Aorta (tissue), 5 donors: Measurements from ENCODE around the gene BTBD16. TPM values are rescaled to one million over a fixed set of nuclear protein-coding genes. Genes with fewer than 3 reads are reported as not detected.

Experiments used
- ATAC-seq: fragments of 200-7000 bp; cut with Tn5 transposase; one replicate; pipeline ENCODE4 v1.9.1; 2022; ENCODE audit warnings: moderate library complexity; ENCODE audit not compliant: low FRiP score
- DNase-seq, 2 donors: peaks; one replicate each; pipeline ENCODE4 v3.0.0-alpha.2; 2020
- H3K27ac ChIP-seq, 2 donors: one replicate each; pipeline ENCODE4 v1.5.1; 2013; ENCODE audit warnings: low read length in 2 of 2, mild to moderate bottlenecking in 2 of 2, moderate library complexity in 2 of 2, control low read depth in 1 of 2, inconsistent platforms in 1 of 2, low read depth in 1 of 2
- H3K27me3 ChIP-seq, 2 donors: one replicate each; pipeline ENCODE4 v1.6.1; 2013; ENCODE audit warnings: control low read depth in 1 of 2, low read length in 1 of 2, mild to moderate bottlenecking in 1 of 2, moderate library complexity in 1 of 2; ENCODE audit not compliant: insufficient read depth in 2 of 2, control insufficient read depth in 1 of 2
- H3K36me3 ChIP-seq, 2 donors: one replicate each; pipeline ENCODE4 v1.6.1; 2013; ENCODE audit warnings: control low read depth in 1 of 2, low read length in 1 of 2, mild to moderate bottlenecking in 1 of 2; ENCODE audit not compliant: insufficient read depth in 2 of 2, control insufficient read depth in 1 of 2
- H3K4me1 ChIP-seq, 2 donors: one replicate each; pipeline ENCODE4 v1.6.1; 2013; ENCODE audit warnings: low read length in 2 of 2, control low read depth in 1 of 2, mild to moderate bottlenecking in 1 of 2, moderate library complexity in 1 of 2; ENCODE audit not compliant: insufficient read depth in 2 of 2, control insufficient read depth in 1 of 2
- H3K4me3 ChIP-seq, 2 donors: one replicate each; pipeline ENCODE4 v1.5.1; 2013; ENCODE audit warnings: low read length in 2 of 2, control low read depth in 1 of 2, mild to moderate bottlenecking in 1 of 2
- H3K9me3 ChIP-seq: one replicate; pipeline ENCODE4 v1.6.1; 2013; ENCODE audit warnings: mild to moderate bottlenecking, low read length; ENCODE audit not compliant: control insufficient read depth
- WGBS, 2 donors: extraction: QIAGEN DNeasy Blood & Tissue Kit; methylation state at CpG; one replicate each; pipeline ENCODE4 v1.1.7; 2013; 5-methylcytosine and 5-hydroxymethylcytosine counted together
- intact Hi-C, 2 donors: fragments of 100-400 bp; cut with DNase I; formaldehyde crosslinking; loops; one replicate each; pipeline versions ENCODE4 v1.14.2 to v1.15.0; 2022
- polyA plus RNA-seq, 2 donors: library from polyadenylated mRNA; stranded (reverse); fragments of 200-250 nt; gene quantifications; one replicate each; pipeline ENCODE4 v1.2.3, GENCODE V29; 2013
- total RNA-seq, 2 donors: library from RNA; stranded (reverse); fragmentation: NEBNext Ultra II Directional; extraction: Animal tissue kit (Norgen Biotek cat#: 25700); gene quantifications; one replicate each; pipeline ENCODE4 v1.2.1, GENCODE V29; 2021
- donor health status: healthy with polysubstance abuse.
- donor health status: Bipolar disorder and iron deficiency.
- donor health status: DM: no; HTN: no; CAD: no.
- donor health status: DM: no; HTN: no; CAD: no.
- donor health status: DM: yes; HTN: yes; CAD: no.

Gene BTBD16
- total and polyA plus RNA-seq, 4 donors: 1.2 to 2.4 (median 2.3) TPM; not detected in 1

GRCh38 chr10:122298598-122299301, 27.7 kb downstream of the BTBD16 start:
- WGBS, 2 donors: 21 to 22% methylated on average over 15 of the region's 15 CpGs
- Histone ChIP-seq H3K36me3 (no peaks in the 10 kb centered on the region), H3K27ac (no peak overlapping the region), H3K27me3 (no peaks in the 10 kb centered on the region), H3K4me1 (no peaks in the 10 kb centered on the region), H3K4me3 (no peak overlapping the region), H3K9me3 (no peaks in the 10 kb centered on the region)
- intact Hi-C loops: loop anchor here (2.0 to 10.0 kb wide), 5 partner anchors 44 to 406 kb away; no protein-coding TSS in a partner anchor
- ATAC-seq (peak; percentile 89), DNase-seq (peak; percentile 80 to 90)

- 84 to 85% methylated on average over 14 of the region's 14 CpGs for WGBS, 2 donors
- intact Hi-C loops: loop anchor here (2.0 to 10.0 kb wide), 5 partner anchors 43 to 405 kb away; no protein-coding TSS in a partner anchor
These were observed 28.5 kb downstream of the BTBD16 start for GRCh38 chr10:122299423-122300075.

GRCh38 chr10:122301055-122301810, 30.1 kb downstream of the BTBD16 start:
- H3K27me3 ChIP-seq: no peaks in the 10 kb centered on the region
- no peak overlapping the region for H3K27ac ChIP-seq
- DNase-seq: no peak
- H3K4me3 ChIP-seq: no peak overlapping the region
- intact Hi-C loops: no loop called here
- ATAC-seq: no peak
- 72% methylated on average over 12 of the region's 12 CpGs for whole genome bisulfite sequencing, 2 donors
- no peaks in the 10 kb centered on the region for H3K4me1 ChIP-seq
- no peaks in the 10 kb centered on the region for H3K36me3 ChIP-seq
- no peaks in the 10 kb centered on the region for H3K9me3 ChIP-seq

More at GRCh38 chr10:122299423-122300075, 28.5 kb downstream of the BTBD16 start:
- H3K4me1 ChIP-seq: no peaks in the 10 kb centered on the region
- H3K27me3 ChIP-seq: no peaks in the 10 kb centered on the region
- H3K36me3 ChIP-seq: no peaks in the 10 kb centered on the region
- ATAC-seq (no peak), DNase-seq (no peak)
- no peak overlapping the region for H3K27ac ChIP-seq
- no peak overlapping the region for H3K4me3 ChIP-seq
- no peaks in the 10 kb centered on the region for H3K9me3 ChIP-seq

GRCh38 chr10:122301811-122302115, 30.7 kb downstream of the BTBD16 start:
- intact Hi-C loops: no loop called here

GRCh38 chr10:122302315-122302714, 31.2 kb downstream of the BTBD16 start:
- Histone ChIP-seq H3K4me3 (no peak overlapping the region), H3K9me3 (no peaks in the 10 kb centered on the region), H3K27me3 (no peaks in the 10 kb centered on the region), H3K36me3 (no peaks in the 10 kb centered on the region), H3K27ac (no peak overlapping the region), H3K4me1 (no peaks in the 10 kb centered on the region)
- DNase-seq (no peak), ATAC-seq (no peak)
- 95 to 96% methylated on average over 4 of the region's 4 CpGs for WGBS, 2 donors
- intact Hi-C loops: no loop called here

More at GRCh38 chr10:122301811-122302115, 30.7 kb downstream of the BTBD16 start:
- ATAC-seq: no peak
- Histone ChIP-seq H3K27me3 (no peaks in the 10 kb centered on the region), H3K27ac (no peak overlapping the region), H3K36me3 (no peaks in the 10 kb centered on the region), H3K4me3 (no peak overlapping the region), H3K4me1 (no peaks in the 10 kb centered on the region), H3K9me3 (no peaks in the 10 kb centered on the region)
- 81 to 92% methylated on average over 7 of the region's 7 CpGs for WGBS, 2 donors
- DNase-seq: no peak

- DNase-seq (no peak), ATAC-seq (no peak)
- Histone ChIP-seq H3K36me3 (no peaks in the 10 kb centered on the region), H3K9me3 (no peaks in the 10 kb centered on the region), H3K27me3 (no peaks in the 10 kb centered on the region), H3K27ac (no peak overlapping the region), H3K4me1 (peaks cover 0 to 2% of the 10 kb centered on the region in 2 donors), H3K4me3 (no peak overlapping the region)
- WGBS, 2 donors: 90 to 92% methylated on average over 9 of the region's 9 CpGs
- intact Hi-C loops: no loop called here
These were observed 32.4 kb downstream of the BTBD16 start for GRCh38 chr10:122303271-122304053.

- intact Hi-C loops: no loop called here
- Histone ChIP-seq H3K4me3 (no peak overlapping the region), H3K27me3 (no peaks in the 10 kb centered on the region), H3K9me3 (no peaks in the 10 kb centered on the region), H3K27ac (no peak overlapping the region), H3K36me3 (no peaks in the 10 kb centered on the region), H3K4me1 (peaks cover 0 to 4% of the 10 kb centered on the region in 2 donors)
- DNase-seq (no peak), ATAC-seq (no peak)
- 91 to 93% methylated on average over 7 of the region's 7 CpGs for WGBS, 2 donors
These were observed 33.0 kb downstream of the BTBD16 start for GRCh38 chr10:122304054-122304579.

GRCh38 chr10:122306282-122306681, 35.2 kb downstream of the BTBD16 start:
- no peak for ATAC-seq

More at GRCh38 chr10:122306282-122306681, 35.2 kb downstream of the BTBD16 start:
- 97% methylated on average over 5 of the region's 5 CpGs for WGBS, 2 donors
- Histone ChIP-seq H3K9me3 (no peaks in the 10 kb centered on the region), H3K27me3 (no peaks in the 10 kb centered on the region), H3K4me1 (peaks cover 0 to 4% of the 10 kb centered on the region in 2 donors), H3K36me3 (no peaks in the 10 kb centered on the region), H3K4me3 (no peak overlapping the region), H3K27ac (peak overlapping the region in 1 of 2 donors; percentile 20)
- no peak for DNase-seq
- intact Hi-C loops: loop anchor here (5.0 kb wide), 2 partner anchors 66 to 196 kb away; partner anchors contain the start of gene PLEKHA1 (in 1 of the 2)
